ENCODE results near the gene DLX5.

Gene DLX5

GRCh38 chr7:96995406-96996110 lies 29.1 kb downstream of the DLX5 start:
- H3K4me1 ChIP-seq (ENCODE audit: control insufficient read depth, insufficient read depth, low read length): peaks cover 46% of the 10 kb centered on the region
- no peaks in the 10 kb centered on the region for H3K36me3 ChIP-seq (ENCODE audit: control insufficient read depth, insufficient read depth, low read length)
- no peak overlapping the region for H3K9ac ChIP-seq (ENCODE audit: low read length)
- peaks cover 100% of the 10 kb centered on the region for H3K27me3 ChIP-seq (ENCODE audit: control insufficient read depth, insufficient read depth, low read length)
- no peaks in the 10 kb centered on the region for H3K9me3 ChIP-seq (ENCODE audit: control insufficient read depth, insufficient read depth, low read depth, low read length)
- H3K27ac ChIP-seq (ENCODE audit: low read depth, low read length): no peak overlapping the region
- no peak overlapping the region for H3K4me3 ChIP-seq (ENCODE audit: low read depth, low read length)

GRCh38 chr7:96993980-96994379 lies 30.7 kb downstream of the DLX5 start:
- Histone ChIP-seq H3K9me3 (ENCODE audit: control insufficient read depth, insufficient read depth, low read depth, low read length) (no peaks in the 10 kb centered on the region), H3K4me1 (ENCODE audit: control insufficient read depth, insufficient read depth, low read length) (peaks cover 43% of the 10 kb centered on the region), H3K27ac (ENCODE audit: low read depth, low read length) (no peak overlapping the region), H3K36me3 (ENCODE audit: control insufficient read depth, insufficient read depth, low read length) (no peaks in the 10 kb centered on the region), H3K9ac (ENCODE audit: low read length) (no peak overlapping the region), H3K4me3 (ENCODE audit: low read depth, low read length) (no peak overlapping the region), H3K27me3 (ENCODE audit: control insufficient read depth, insufficient read depth, low read length) (peaks cover 100% of the 10 kb centered on the region)

- H3K9me3 ChIP-seq (ENCODE audit: control insufficient read depth, insufficient read depth, low read depth, low read length): no peaks in the 10 kb centered on the region
- no peak overlapping the region for H3K27ac ChIP-seq (ENCODE audit: low read depth, low read length)
- peaks cover 36% of the 10 kb centered on the region for H3K4me1 ChIP-seq (ENCODE audit: control insufficient read depth, insufficient read depth, low read length)
- peaks cover 100% of the 10 kb centered on the region for H3K27me3 ChIP-seq (ENCODE audit: control insufficient read depth, insufficient read depth, low read length)
- H3K9ac ChIP-seq (ENCODE audit: low read length): no peak overlapping the region
- H3K4me3 ChIP-seq (ENCODE audit: low read depth, low read length): peak overlapping the region; percentile 44
- H3K36me3 ChIP-seq (ENCODE audit: control insufficient read depth, insufficient read depth, low read length): no peaks in the 10 kb centered on the region
Measured at GRCh38 chr7:96993094-96993865, 31.4 kb downstream of the DLX5 start.

DNA sequence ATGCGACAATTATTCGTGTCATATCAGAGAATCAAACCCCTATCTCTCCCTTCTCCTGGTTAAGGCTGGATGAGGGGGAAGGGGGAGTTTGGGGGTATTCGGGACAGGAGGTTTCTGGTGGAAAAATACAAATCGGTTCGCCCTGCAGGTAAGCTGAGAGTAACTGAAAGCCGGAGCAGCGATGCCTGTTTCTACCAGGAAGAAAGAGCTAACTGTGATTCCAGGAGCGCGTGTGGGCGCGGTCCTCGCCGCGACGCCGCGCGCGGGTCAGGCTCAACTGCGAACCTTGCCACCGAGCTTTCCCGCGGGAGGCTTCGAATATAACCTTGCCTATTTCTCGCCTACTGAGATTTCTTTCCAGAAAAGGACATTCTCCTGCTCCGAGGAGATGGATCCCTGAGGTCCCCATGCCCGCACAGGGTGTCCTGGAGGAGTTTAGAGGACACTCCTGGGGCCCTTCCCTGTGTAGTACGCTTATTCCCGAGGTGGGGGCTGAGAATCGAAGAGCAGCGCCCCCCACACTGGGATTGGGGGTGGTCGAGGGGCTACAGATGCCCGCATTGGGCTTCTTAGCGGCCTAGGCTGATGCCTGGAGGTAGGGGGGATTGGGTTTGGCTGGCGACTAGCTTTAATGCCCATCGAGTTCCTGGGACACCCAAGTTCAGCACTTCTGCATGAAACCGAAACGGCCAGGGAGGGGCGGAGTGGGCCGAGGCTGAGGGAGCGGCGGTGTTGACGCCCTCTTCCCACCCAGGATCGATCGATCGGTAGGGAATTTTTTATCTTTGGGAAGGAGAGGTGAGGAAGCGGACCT lies 32.2 kb downstream of the DLX5 start:
- peaks cover 34% of the 10 kb centered on the region for H3K4me1 ChIP-seq (ENCODE audit: control insufficient read depth, insufficient read depth, low read length)
- H3K36me3 ChIP-seq (ENCODE audit: control insufficient read depth, insufficient read depth, low read length): no peaks in the 10 kb centered on the region
- H3K9me3 ChIP-seq (ENCODE audit: control insufficient read depth, insufficient read depth, low read depth, low read length): no peaks in the 10 kb centered on the region
- H3K4me3 ChIP-seq (ENCODE audit: low read depth, low read length): peak overlapping the region; percentile 44
- no peak overlapping the region for H3K9ac ChIP-seq (ENCODE audit: low read length)
- H3K27me3 ChIP-seq (ENCODE audit: control insufficient read depth, insufficient read depth, low read length): peaks cover 100% of the 10 kb centered on the region
- H3K27ac ChIP-seq (ENCODE audit: low read depth, low read length): no peak overlapping the region

DNA sequence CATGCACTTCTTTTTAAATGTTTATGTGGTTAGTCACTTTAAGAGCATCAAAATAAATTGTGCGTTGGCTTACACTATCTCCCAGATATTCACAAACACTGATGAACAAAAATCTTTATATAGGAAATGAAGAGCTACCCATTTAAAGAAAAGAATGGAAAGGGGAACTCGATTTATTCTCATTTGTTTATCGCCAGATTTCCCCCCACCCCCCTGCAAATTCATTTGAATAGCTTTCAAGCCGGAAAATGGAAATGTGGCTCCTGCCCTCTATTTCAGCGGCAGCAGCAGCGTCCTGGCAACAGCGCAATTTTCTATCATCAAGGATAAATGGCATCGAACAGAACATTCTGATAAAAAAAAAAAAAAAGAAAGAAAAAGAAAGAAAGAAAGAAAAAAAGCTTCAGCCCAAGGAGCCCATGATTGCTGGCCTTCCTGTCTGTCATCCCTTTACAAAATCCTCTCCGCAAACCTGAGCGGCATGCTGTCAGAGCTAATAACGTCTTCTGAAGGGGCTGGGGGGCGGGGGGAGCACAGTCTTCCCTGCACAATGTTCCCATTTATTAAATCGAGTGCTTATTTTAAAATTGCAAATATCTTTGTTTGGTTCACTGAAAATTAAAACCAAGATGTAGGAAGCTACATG lies 33.0 kb downstream of the DLX5 start:
- Histone ChIP-seq H3K27ac (ENCODE audit: low read depth, low read length) (no peak overlapping the region), H3K9me3 (ENCODE audit: control insufficient read depth, insufficient read depth, low read depth, low read length) (no peaks in the 10 kb centered on the region), H3K4me1 (ENCODE audit: control insufficient read depth, insufficient read depth, low read length) (peaks cover 27% of the 10 kb centered on the region), H3K9ac (ENCODE audit: low read length) (no peak overlapping the region), H3K36me3 (ENCODE audit: control insufficient read depth, insufficient read depth, low read length) (no peaks in the 10 kb centered on the region), H3K4me3 (ENCODE audit: low read depth, low read length) (no peak overlapping the region), H3K27me3 (ENCODE audit: control insufficient read depth, insufficient read depth, low read length) (peaks cover 100% of the 10 kb centered on the region)

DNA sequence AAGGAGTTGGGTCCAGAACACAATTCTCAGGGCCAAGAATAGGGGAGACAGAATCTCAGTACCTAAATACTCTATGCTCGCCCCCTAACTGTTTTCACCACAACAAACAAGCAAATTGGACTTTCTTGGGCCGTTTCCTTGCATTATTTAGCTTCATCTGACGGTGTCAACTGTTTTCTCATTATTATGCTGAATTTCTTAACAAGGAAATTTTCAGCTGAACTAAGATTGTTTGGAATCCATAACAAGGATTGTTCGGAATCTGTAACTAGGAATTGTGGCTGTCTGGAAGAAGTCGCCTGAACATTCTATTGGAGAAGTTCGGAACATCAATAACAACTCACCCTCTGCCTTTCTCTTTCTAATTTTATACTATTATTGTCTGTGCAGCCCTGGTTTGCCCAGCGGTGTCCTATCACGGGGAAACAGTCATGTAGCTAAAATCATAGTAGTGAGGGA lies 34.7 kb downstream of the DLX5 start:
- no peak overlapping the region for H3K27ac ChIP-seq (ENCODE audit: low read depth, low read length)
- H3K9ac ChIP-seq (ENCODE audit: low read length): no peak overlapping the region
- peak overlapping the region; percentile 44 for H3K4me3 ChIP-seq (ENCODE audit: low read depth, low read length)
- no peaks in the 10 kb centered on the region for H3K9me3 ChIP-seq (ENCODE audit: control insufficient read depth, insufficient read depth, low read depth, low read length)
- H3K27me3 ChIP-seq (ENCODE audit: control insufficient read depth, insufficient read depth, low read length): peaks cover 98% of the 10 kb centered on the region
- no peaks in the 10 kb centered on the region for H3K36me3 ChIP-seq (ENCODE audit: control insufficient read depth, insufficient read depth, low read length)
- peaks cover 29% of the 10 kb centered on the region for H3K4me1 ChIP-seq (ENCODE audit: control insufficient read depth, insufficient read depth, low read length)

GRCh38 chr7:96989241-96989858 lies 35.3 kb downstream of the DLX5 start:
- peaks cover 29% of the 10 kb centered on the region for H3K4me1 ChIP-seq (ENCODE audit: control insufficient read depth, insufficient read depth, low read length)
- no peak overlapping the region for H3K9ac ChIP-seq (ENCODE audit: low read length)
- H3K27ac ChIP-seq (ENCODE audit: low read depth, low read length): no peak overlapping the region
- H3K36me3 ChIP-seq (ENCODE audit: control insufficient read depth, insufficient read depth, low read length): no peaks in the 10 kb centered on the region
- no peaks in the 10 kb centered on the region for H3K9me3 ChIP-seq (ENCODE audit: control insufficient read depth, insufficient read depth, low read depth, low read length)
- peak overlapping the region; percentile 44 for H3K4me3 ChIP-seq (ENCODE audit: low read depth, low read length)
- H3K27me3 ChIP-seq (ENCODE audit: control insufficient read depth, insufficient read depth, low read length): peaks cover 92% of the 10 kb centered on the region

- Histone ChIP-seq H3K9me3 (ENCODE audit: control insufficient read depth, insufficient read depth, low read depth, low read length) (no peaks in the 10 kb centered on the region), H3K9ac (ENCODE audit: low read length) (no peak overlapping the region), H3K27me3 (ENCODE audit: control insufficient read depth, insufficient read depth, low read length) (peaks cover 87% of the 10 kb centered on the region), H3K4me3 (ENCODE audit: low read depth, low read length) (no peak overlapping the region), H3K36me3 (ENCODE audit: control insufficient read depth, insufficient read depth, low read length) (no peaks in the 10 kb centered on the region), H3K27ac (ENCODE audit: low read depth, low read length) (no peak overlapping the region), H3K4me1 (ENCODE audit: control insufficient read depth, insufficient read depth, low read length) (peaks cover 26% of the 10 kb centered on the region)
Measured at GRCh38 chr7:96987719-96988118, 36.9 kb downstream of the DLX5 start.

- Histone ChIP-seq H3K9me3 (ENCODE audit: control insufficient read depth, insufficient read depth, low read depth, low read length) (no peaks in the 10 kb centered on the region), H3K4me1 (ENCODE audit: control insufficient read depth, insufficient read depth, low read length) (peaks cover 17% of the 10 kb centered on the region; the same call in 1 of the 2 replicates), H3K4me3 (ENCODE audit: low read depth, low read length) (no peak overlapping the region), H3K27me3 (ENCODE audit: control insufficient read depth, insufficient read depth, low read length) (peaks cover 79% of the 10 kb centered on the region), H3K9ac (ENCODE audit: low read length) (no peak overlapping the region), H3K27ac (ENCODE audit: low read depth, low read length) (no peak overlapping the region), H3K36me3 (ENCODE audit: control insufficient read depth, insufficient read depth, low read length) (no peaks in the 10 kb centered on the region)
Measured at GRCh38 chr7:96986901-96987300, 37.7 kb downstream of the DLX5 start.

- Histone ChIP-seq H3K27me3 (ENCODE audit: control insufficient read depth, insufficient read depth, low read length) (peaks cover 70% of the 10 kb centered on the region), H3K9me3 (ENCODE audit: control insufficient read depth, insufficient read depth, low read depth, low read length) (no peaks in the 10 kb centered on the region), H3K36me3 (ENCODE audit: control insufficient read depth, insufficient read depth, low read length) (no peaks in the 10 kb centered on the region), H3K9ac (ENCODE audit: low read length) (no peak overlapping the region), H3K27ac (ENCODE audit: low read depth, low read length) (no peak overlapping the region), H3K4me3 (ENCODE audit: low read depth, low read length) (no peak overlapping the region), H3K4me1 (ENCODE audit: control insufficient read depth, insufficient read depth, low read length) (peaks cover 16% of the 10 kb centered on the region; the same call in 1 of the 2 replicates)
Measured at GRCh38 chr7:96985992-96986391, 38.6 kb downstream of the DLX5 start.
